C4-2B (cell line): Measurements from ENCODE around the gene FHIT.

Source experiments
- CTCF ChIP-seq: fragments of 450-650 bp; conservative IDR thresholded peaks from 2 replicates; pipeline ENCODE4 v1.5.1; 2017; ENCODE audit warnings: mild to moderate bottlenecking
- ZFX ChIP-seq: fragments of 450-650 bp; IDR thresholded peaks from 2 replicates; pipeline ENCODE4 v1.6.1; 2017

- TF ChIP-seq CTCF (no peak), ZFX (no peak)
Measured at GRCh38 chr3:60250810-60251209, 1000.4 kb downstream of the FHIT start.
